Stimulated activated CD8-positive, alpha-beta memory T cell treated with anti-CD3 and anti-CD28 coated beads, Interleukin-4, amount 100 ng/mL, for 48 hours (primary cell): ENCODE measurements around the gene FIGNL1.

Source experiments
- DNase-seq: peaks from one replicate; pipeline ENCODE4 v3.0.0-alpha.2; 2020

FIGNL1 gene

GRCh38 chr7:50394315-50394714 lies 55.8 kb downstream of the FIGNL1 start:
- no peak for DNase-seq
